ENCODE measurements around the gene POLK.

POLK gene

DNA sequence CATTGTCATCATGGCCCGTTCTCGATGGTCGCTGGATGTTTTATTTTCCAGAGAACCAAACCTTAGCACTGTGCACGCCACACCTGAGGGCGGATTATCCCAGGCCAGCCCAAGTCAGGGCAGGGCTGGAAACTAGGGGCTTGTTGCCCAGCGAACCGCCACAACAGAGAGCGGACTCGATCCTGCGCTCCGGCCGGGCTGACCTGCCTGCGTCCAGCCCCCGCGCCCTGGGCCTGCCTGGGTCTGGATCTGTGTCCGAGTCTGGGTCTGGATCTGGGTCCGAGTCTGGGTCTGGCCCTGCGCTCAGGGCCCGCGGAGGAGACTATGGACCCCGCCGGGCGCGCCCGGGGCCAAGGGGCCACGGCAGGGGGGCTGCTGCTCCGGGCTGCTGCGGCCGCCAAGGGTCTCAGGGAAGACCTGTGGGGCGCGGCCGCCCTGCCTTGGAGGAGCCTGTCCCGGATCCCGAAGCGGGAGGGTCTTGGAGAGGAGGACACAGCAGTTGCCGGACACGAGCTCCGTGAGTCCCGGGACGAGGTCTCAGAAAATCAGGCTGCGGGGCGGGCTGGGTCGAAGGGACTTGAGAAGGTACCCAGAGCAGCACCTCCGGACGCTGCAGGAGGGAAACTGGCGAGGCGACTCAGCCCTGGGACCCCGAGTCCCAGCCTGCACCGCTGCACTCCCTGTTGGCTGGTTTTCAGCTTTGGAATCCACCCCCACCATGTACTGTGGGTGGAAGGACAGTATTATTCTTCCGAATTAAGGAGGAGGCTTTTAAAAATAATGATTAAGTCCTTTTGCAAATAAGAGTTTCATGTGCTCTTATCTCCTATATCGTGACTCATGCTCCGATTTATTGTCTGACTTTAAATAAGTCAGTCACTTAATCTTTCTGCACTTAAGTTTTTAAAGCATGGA lies 99.9 kb downstream of the POLK start, which contains the start of gene ANKDD1B:
Gene ANKDD1B (plus strand): TSS at position 143 of the 915 bp plus-strand sequence. CDS start 182 bp downstream, at position 325.
- no peak for DNase-seq

DNA sequence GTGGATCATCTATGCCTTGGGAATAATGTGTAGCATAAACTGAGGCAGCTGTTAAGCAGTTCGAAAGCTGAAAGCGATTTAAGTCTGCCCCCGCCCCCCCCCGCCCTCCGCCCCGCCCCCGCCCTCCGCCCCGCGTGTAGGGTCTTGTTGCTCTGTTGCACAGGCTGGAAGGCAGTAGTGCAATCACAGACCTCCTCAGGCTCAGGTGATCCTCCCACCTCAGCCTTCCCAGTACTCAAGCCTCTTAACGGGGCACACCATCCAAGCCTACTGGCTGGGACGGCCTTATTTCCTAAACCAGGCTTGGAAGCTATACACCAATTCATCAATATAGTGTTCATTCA lies 100.5 kb downstream of the POLK start:
- DNase-seq: no peak

DNA sequence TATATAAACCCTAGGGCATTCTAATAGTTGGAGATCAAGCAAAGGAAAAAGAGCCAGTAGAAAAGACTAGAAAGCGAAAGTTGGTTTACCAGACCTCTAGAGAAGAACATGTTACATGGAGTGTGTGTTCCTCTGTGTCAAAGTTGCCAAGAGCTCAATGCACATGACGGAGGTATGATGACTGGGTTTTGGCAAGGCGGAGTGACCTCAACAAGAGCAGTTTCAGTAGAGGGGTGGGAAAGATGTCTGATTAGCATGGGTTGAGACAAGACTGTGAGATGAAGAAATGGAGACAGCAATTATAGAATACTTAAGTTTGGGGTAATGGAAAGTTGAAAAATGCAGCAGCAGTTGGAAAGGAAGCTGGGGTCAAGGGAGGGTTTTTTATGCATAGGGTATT lies 101.2 kb downstream of the POLK start:
- DNase-seq: no peak

DNA sequence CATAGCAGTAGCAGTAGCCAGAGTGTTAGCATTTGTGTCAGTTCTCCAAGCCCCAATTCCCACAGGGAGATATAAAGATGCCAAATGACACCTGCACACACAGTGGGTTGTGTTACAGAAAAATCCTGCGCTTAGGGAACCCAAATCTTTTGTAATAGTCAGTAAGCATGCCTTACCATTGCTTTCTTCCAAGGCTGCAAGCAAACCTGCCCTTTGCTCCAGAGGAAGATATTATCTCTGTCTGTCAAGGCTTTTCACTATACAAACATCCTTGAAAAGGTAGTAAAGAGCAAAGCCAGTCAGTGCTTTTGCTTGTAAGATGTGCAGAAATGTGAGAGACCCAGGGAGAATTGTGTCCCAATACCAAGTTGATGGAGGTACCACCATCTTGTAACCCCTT lies 102.5 kb downstream of the POLK start:
- no peak for DNase-seq

DNA sequence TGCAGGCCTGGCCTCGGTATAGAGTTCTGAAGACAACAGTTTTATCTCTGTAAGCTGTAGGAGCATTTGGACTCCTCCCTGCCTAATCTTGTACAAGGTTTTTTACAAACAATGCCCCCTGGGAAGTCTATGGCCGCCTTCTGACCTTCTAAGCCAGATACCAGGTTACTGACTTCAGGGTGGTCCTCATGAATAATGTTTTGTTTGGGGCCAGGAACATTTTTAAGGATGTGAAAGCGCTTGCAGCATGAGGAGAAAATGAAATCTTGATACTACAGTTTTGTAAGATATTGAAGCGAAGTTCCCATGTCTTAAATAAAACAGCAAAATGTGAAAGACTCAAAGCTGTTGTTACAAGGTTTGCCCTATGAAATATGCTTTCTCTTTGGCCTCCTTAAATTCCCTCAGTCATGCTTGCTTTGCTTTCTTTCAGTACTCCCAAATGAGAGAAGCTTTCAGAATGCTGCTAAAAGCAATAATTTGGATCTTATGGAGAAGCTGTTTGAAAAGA lies 104.7 kb downstream of the POLK start:
- no peak for DNase-seq

DNA sequence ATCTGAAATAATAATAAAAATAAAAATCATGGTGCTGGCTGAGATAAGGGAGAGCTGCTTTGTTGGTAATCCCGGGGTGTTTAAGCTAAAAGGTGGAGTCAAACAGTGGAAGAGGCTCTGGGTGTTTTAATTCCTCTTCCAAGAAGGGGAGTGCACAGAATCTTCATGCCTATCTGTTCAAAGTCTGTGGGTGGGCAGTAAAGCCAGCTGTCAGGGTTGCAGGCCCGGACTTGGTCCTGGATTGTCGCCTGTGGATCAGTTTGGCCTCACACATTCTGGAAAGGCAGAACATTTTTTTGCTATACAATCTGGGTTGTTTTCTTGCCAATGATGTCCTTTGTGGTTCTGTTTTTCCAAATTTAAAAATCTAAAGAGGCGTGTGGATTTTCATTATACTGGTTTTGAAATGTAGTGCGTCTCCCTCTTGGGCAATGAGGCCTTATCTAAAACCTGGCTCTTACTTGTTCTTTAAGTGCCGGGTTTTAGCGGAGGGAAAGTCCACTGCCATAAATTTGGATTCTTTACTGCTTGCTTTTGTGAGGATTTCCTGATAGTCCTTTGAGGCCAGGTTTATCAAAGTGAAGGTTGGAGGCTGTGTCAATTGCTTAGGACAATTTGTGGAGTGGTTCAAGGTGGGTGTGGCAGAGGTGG lies 105.4 kb downstream of the POLK start:
- DNase-seq: no peak

DNA sequence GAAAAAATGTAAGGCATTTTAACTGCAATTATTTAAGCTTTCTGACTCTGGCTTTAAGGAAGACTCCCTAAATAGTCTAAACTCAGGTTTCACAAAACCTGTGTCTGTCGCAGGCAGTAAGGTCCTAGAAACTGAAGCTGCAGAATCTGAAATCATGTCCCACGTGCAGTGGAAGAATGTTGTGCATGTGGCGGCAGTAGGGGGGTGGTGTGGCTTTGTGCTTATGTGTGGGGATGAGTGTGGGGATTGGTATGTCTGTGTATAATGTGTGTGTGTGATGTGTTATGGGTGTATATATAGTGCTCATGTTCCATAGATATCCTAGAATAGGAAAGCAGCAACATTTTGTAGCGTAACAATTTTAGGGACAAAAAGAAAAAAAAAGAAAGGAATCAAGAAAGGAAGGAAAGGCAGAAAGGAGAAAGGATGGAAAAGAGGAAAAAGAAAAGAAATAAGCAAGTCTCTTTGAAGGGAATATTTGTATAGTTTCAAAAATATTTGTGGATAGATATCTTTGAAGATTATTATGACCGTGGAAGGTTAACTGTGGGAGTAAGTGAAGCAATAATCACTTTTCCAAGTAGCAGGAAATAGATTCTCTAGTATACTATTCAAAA lies 106.2 kb downstream of the POLK start:
- DNase-seq: no peak

DNA sequence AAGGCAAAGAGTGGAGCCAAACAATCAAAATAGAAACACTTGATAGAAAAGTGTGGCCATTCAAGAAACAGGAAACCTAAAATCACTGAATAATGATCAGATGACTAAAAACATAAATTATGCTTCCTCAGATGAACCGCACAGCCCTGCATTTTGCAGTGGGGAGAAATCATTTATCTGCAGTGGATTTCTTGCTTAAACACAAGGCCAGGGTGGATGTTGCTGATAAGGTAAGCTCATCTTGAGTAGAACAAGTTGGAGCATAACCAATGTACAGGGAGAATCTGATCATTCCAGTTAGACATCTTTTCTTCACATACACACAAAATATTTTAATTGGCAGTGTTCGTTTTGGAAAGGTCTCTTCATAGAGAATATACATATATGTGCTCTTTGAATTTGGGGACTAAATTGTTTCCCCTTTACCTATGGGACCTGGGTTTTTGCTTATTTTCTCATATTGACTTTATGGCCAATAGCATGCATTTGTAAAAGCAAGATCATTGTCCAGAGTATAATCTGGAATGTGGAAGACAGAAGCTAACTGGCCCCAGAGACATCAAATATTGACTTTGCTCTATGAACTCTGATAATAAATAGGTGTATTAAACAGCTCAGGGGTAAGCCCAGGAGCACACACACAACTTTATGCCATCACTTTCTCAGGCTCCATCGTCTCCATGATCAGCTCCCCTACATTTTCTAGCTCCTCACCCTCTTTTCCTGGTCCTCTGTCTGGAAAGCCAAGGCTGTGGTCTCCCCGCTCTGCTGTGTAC lies 108.7 kb downstream of the POLK start:
- no peak for DNase-seq

DNA sequence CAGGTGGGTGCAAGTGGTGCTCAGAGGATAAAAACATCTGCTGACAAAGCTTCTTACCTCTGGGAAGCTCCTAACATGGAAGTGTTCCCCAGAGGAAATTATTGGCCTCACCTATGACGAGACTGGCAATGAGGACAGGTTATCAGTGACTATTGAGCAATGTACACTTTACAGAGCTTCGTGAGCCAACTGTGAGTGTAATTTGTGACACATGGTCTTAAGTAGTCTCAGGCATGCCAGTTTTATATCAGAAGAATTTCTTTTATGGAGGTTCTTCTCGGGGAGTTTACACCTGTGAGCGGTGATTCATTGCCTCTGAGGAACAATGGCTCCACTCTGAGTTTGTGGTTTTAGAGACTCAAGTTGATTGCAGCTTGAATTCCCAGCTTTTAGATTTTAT lies 110.9 kb downstream of the POLK start:
- DNase-seq: no peak

DNA sequence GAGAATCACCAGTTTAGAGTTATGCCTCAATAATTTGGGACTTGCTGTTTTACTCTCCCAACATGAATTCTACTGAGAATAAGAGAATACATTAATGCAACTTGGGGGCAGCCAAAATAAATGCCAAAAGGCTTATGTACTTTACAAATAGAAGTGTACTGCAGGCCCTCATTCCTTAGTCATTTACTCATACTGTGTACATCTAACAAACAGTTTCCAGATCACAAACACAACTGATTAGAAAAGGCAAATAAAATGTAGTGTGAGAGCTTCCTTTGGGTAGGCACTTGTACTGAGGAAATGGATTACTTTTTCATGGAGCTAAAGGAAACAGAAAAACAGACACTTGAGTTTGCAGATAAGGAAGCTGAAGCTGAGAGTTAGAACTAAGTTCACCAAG lies 112.2 kb downstream of the POLK start:
- DNase-seq: no peak

DNA sequence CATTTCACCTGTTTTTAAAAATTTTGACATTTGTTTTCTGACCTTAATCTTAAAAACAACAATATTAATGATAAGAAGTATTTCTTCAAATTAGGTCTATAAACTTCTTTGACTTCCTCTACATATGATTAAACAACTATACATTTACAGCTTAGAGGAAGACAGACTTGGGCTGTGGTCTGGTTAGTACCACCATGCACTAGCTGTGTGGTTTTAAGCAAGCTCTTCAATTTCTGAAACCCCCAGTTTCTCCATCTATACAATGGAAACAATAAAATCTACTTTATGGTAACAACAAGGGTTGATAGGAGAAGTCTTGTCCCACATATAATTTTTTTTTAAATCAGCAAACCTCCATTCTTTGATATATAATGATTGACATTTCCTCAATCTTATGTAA lies 115.3 kb downstream of the POLK start:
- DNase-seq: no peak

DNA sequence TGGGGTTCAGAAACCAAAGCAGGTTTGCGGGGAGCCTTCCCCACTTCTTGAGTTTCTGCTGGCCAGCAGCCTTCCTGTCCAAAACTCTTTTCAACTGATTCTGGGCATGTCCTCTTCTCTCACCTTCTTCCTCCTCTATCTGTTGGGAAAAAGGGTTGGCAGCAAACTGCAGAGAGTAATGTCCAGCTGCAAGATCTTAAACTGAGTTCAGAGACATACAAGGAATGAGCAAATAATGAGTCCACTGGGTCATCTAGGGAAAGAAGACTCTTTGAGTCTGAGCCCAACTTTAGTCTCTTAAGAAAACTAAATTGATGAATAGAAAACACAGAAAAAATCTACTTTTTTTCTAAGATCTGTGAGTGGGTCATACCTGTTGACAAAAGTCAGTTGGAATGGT lies 116.1 kb downstream of the POLK start:
- no peak for DNase-seq

DNA sequence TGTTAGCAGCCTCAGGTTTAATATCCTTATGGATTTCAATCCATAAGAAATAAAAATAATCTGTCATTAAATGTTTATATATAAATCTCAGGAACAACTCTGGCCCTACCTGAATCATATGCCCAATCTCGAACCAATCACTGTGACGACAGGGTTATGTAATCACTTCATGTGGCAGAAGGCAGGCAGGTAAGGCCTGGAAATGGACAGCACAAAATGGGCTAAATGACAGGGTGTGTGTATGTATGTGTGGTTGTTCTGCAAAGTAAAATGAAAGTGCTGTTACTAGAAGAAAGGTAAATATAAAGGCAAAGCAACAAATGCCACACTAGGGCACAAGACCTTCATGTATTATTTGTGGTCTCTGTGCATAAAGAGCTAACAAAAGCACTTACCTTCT lies 119.2 kb downstream of the POLK start:
- DNase-seq: no peak

DNA sequence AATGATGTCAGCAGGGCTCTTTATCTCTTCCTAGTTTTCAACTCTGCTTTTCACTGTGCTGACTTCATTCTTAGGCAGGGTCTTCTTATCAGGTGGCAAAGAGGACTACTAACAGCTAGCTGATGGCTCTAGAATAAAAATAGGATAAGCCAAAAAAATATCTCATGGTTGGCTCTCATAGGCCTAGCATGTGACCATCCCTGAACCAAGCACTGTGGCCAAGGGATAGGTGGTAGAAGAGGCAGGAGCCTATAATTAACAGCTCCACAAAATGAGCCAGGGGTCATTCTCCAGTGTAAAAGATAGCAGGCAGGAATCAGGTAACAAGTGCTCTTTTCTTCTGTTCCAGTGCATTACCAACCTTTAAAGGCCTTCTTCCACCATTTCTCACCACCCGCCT lies 120.6 kb downstream of the POLK start:
- no peak for DNase-seq

DNA sequence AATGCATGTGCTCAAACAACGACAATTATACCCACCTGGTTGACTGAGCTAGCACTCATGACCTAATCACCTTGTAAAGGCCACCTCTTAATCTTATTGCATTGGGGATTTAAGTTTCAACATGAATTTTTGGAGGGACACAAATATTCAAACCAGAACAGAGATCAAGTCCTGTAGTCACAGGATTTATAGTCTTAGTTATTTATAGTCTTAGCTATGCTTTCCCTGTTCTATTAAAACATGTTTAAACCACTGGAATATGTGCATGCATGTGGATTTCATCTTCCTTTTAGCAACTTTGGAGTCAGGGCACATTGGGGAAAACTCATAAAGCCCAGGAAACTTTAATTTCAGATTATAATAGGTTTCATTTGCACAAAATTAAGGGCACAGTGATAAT lies 126.3 kb downstream of the POLK start:
- DNase-seq: no peak

DNA sequence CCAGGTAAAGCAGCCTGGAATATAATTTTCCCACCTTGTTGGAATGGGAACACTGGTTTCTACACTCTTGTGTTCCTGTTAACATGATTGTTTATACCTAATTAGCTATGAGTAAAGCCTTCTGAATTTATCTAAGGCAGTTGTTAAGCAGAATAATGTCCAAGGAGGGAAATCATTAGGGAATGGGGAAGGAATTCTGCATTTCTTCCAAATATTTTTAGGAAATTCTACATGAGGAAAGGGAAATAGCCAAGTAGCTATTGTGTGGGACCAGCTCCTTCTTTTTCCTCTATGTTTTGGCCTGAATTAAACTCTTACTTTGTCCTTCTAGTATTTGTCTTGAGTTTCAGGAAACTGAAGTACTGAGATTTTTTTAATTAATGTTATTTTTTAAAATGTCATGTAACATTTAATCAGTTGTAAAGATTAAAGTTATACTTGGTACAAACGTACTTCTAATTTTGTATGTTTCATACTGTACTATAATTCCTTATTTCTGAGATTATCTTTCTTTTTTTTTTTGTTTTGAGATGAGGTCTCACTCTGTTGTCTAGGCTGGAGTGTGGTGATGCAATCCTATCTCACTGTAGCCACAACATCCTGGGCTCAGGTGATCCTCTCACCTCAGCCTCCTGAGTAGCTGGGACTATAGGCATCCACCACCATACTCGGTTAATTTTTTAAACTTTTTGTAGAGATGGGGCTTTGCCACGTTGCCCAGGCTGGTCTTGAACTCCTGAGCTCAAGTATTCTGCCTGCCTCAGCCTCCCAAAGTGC lies 128.0 kb downstream of the POLK start:
- no peak for DNase-seq

DNA sequence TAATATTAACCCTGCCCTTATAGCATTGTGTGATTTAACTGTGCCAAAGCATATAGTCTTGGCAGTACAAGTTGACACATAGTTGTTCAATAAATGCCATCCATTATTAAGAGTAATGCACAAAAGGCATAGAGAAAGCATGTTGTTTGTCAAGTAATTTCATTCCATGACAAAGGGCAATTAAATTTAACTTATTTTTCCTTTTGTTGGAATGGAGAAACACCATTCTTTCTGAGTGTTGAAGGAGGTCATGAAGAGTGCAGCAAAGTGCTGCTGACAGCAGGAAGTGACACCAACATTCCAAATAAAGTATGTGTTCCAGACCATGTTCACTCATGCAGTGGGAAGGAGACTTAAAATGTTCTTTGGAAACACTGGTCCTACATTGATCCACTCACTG lies 128.7 kb downstream of the POLK start:
- DNase-seq: no peak

DNA sequence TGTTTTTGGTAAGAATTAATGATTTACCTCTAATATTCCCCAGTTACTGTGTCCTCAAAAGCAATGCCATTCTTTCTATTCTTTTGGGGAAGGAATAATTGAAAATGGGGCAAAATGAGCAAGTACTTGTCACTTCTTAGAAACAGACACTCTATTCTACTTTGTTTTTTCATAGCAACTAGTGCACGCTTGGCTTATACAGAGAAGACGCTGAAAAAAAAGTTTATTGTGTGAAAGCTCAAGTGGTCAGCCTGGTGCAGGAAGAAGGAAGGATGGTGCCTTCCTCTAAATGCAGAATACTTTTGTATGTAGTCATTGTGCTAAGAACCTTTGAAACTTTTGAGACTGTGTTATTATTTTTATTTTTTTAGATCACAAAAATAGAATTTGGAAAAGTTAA lies 129.1 kb downstream of the POLK start:
- DNase-seq: no peak

DNA sequence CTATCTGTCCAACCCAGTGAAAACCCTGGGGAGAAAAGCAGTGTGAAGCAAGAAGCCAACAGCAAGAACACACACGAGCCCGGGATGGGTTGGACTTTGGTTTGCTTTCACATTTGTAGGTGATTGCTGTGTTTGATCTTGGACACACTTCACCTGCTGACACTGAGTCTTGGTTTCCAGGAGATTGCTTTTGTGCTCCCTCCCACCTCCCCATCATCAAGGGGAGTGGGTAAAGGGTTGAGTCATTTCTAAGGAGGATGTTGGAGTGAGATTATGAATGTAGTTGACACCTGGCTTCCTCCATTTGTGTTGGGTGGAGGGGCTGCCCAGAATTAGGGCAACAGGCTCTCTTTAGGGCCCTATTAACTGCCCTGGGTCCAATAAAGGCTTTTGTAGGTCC lies 137.0 kb downstream of the POLK start:
- no peak for DNase-seq

Measured in NCI-H1105 treated with DMSO at 0.1 percent for 48 hours (cell line).